ACHN (cell line): Measurements from ENCODE around the gene LEFTY2.

Source experiments
- DNase-seq: peaks from one replicate; pipeline ENCODE4 v3.0.0-alpha.2; 2015
- in situ Hi-C: cut with HindIII; loops from 2 replicates; pipeline ENCODE4 v1.10.0; 2017; ENCODE audit warnings: low sequenced_read_pairs, low pct_ligation_motif_present, low pct_unique_long_range_greater_than_20kb

Gene LEFTY2

DNA sequence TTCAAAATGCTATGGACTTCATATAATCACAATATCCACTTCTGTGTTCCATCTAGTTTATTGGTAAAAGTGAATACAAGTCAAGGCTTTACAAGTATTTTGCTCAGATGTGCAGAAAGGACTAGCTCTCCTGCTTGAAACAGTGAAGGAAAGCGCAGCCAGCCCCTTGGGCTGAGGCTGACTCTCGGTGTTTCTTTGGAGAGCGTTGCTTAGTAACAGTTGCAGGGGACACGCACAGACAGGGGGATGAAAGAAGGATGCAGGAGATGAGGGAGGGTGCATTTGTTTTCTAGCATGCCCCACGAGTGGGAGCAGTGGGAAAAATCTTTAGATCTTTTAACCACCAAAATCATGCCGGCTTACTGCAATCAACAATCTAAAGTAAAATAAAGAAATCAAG is 26.1 kb downstream of the LEFTY2 start:
- in situ Hi-C loops: no loop called here
- no peak for DNase-seq

DNA sequence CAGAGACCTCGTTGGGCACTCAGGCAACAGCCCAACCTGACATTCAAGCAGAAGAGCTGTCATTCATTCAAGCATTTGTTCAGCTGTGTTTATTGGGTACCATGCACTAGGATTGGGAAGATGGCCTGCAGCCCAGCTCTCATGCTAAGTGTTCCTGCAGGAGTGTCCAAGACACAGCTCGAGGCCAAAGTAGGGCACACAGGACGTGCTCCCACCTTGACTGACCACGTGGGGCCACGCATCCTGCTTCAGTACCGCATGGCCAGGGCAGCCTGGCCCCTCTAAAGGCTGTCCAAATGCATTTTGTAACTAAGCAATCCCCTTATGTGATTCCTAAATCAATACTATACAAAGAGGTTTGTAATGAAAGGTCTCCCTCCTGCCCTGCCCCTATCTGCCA is 26.6 kb downstream of the LEFTY2 start:
- in situ Hi-C loops: no loop called here
- DNase-seq: no peak

DNA sequence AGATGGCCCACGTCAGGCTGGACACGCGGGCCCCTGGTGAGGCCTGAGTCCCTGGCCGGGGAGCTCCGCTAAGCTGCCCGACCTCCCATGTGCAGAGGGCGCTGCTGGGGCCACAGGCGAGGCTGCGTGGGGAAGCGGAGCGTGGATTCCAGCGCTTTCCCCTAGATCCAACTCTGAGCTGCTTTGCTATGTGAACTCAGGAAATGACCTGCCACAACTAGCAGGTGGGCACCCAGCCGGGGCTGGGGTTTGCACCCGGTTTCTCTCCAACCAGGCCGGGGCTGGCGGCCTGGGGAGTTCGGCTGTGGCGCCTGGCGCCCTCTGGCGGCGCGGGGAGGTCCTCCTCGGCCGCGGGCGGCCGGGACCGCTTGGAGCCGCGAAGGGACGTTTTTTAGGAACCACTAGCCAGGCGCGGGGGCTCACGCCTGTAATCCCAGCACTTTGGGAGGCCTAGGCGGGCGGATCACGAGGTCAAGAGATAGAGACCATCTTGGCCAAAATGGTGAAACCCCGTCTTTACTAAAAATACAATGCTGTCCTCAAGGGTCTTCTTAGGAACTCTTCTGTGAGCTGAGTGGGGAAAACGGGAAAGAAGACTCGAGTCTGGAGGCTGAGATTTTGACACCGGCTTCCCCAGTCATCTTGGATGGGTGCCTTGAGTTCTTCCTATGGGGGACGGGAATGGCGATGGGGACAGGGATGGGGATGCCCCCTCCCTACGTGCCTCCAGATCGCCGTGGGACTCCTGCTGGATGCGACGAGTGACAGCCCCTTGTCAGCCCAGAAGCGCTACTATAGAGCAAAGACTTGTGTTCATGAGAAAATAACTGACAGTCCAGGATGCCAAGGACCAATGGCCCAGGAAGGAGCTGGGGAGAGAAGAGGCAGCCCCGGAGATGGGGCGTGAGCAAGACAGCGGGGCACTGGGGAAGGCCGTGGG is 29.6 kb downstream of the LEFTY2 start:
- in situ Hi-C loops: no loop called here
- DNase-seq: no peak

DNA sequence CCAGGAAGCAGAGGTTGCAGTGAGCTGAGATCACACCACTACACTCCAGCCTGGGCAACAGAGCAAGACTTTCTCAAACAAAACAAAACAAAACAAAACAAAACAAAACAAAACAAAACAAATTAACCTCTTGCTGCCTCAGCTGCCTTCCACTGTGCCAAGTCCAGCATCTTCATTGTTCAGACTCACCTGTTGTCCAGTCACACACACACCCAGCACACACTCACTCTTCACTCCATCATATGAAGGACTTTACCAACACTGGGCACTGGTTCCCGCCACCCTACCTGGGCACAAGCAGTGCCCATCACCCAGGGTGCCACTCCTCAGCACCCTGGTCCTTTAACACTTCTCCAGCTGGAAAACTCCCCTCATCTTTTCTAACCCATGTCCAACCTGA is 31.5 kb downstream of the LEFTY2 start:
- no peak for DNase-seq
- in situ Hi-C loops: no loop called here

GRCh38 chr1:225908773-225909172 is 32.2 kb downstream of the LEFTY2 start:
- no peak for DNase-seq
- in situ Hi-C loops: no loop called here

GRCh38 chr1:225908013-225908640 is 32.9 kb downstream of the LEFTY2 start:
- DNase-seq: no peak
- in situ Hi-C loops: no loop called here

DNA sequence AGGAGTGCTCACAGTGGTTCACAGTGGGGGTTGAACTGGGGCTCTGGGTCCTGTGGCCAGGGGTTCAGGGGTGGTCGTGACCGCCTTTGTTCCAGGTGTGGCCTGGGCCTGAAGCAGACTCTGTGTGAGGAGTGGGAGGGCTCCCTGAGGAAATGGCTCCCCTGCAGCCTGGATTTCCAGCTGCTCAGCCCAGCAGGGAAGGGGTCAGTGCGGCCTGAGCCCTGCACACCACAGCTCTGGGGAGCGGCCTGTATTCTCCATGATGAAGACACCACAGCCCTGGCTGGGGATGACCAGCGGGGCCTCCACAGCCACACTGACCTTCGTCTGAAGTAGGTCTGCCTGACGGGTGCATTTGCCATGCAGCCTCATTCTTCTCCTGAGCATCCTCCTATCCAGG is 33.7 kb downstream of the LEFTY2 start:
- in situ Hi-C loops: no loop called here
- no peak for DNase-seq

DNA sequence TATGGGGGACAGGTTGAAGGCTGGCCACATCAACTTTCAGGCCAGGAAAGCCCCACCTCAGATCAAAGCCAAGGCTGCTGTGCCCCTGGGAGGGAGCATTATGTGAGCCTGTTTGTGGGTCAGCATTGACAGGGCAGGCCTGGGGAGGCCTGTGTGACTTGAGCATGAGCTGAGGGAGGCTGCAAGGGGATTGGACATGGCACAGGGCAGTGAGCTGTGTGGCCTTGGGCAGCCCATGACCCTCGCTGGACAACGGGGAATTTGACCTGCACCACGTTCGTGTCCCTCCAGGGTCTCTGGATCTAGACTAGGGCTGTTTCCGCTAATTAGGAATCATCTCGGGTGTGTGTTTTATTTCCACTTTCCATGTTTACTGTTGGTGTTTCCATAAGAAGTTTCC is 34.6 kb downstream of the LEFTY2 start:
- DNase-seq: no peak
- in situ Hi-C loops: no loop called here

DNA sequence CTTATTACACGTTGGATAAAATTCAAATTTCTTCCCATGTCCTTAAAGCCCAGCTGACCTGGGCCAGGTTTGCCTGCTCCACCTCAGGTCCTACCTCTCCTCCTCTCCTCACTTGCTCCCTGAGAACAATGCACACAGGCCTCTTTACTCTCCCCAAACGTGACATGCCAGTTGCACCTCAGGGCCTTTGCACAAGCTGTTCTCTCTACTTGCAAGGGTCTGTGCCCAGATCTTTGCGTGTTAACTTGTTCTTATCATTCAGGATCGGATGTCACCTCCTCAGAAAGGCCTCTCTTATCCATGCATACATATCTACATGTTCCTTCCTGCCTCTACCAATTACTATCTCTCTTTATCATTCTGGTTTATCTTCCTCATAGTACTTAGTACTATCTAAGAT is 37.4 kb downstream of the LEFTY2 start:
- in situ Hi-C loops: no loop called here
- DNase-seq: no peak

DNA sequence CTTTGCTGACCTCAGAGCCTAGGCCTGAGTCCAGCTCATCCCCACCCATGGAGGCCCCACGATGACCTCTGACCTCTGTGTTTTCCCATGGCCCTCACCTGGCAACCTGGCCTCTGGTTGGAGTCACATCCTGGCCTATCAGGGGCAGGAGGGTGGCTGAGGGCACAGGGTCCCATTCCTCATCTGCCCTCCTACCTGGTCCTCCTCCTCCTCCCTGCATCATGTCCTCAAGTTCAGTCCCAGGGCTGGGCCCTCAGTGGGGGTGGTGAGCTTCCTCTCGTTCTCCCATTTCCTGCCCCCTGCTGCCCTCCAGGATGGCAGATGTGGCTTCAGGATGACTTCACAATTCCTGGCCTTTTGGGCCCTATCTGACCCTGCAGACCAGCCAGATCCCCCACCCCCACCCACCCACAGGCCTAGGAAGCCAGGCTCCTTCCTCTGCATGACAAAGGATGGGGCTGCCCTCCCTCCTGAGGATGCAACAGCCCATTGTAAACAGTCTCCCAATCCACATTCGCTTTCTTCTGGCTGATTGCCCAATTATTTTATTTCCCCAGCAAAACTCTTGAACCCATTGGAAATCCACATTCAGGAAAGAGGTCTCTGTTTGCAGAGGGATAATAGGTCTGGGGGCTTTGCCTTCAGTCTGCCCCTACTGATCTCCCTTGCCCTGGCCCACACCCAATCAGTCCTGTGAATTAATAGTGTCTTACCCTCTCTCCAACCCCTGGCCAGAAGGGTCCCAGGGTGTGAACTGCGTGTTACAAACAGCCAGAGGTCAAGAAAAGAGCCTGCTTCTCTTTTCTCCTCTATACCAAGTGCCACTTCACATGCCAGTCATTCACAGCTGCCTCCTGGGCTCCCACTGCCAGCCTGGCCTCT is 41.7 kb downstream of the LEFTY2 start:
- in situ Hi-C loops: no loop called here
- DNase-seq: no peak

GRCh38 chr1:225897595-225898514 is 43.2 kb downstream of the LEFTY2 start:
- DNase-seq: no peak
- in situ Hi-C loops: no loop called here

DNA sequence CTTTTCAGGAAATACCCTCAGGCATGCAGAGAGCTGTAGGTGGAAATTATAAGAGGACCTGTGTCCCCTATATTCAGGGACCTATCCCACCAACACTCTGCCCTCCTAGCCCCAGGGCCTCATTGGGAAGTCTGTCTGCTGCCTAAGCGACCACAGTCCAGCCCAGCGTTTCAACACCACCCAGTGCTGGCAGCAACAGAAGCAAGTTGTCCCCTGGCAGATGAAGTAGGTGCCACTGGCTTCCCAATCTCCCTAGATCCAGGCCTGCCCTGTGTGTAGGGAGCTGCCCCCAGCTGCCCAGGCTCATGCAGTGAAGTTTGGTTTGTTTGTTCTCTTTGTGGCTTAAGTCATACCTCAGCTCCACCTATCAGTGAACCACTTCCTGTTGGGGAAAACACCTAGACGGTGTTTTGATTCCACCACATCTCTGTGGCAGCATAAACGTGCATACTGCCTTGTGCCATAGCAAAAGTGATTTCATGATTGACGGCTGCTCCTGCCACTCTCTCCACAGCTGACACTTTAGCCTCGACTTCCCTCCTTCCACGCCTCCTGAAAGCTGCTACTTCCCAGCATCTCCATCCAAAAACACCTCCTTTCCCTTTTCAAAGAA is 44.0 kb downstream of the LEFTY2 start:
- no peak for DNase-seq
- in situ Hi-C loops: no loop called here

GRCh38 chr1:225896494-225896893 is 44.5 kb downstream of the LEFTY2 start:
- no peak for DNase-seq
- in situ Hi-C loops: no loop called here

DNA sequence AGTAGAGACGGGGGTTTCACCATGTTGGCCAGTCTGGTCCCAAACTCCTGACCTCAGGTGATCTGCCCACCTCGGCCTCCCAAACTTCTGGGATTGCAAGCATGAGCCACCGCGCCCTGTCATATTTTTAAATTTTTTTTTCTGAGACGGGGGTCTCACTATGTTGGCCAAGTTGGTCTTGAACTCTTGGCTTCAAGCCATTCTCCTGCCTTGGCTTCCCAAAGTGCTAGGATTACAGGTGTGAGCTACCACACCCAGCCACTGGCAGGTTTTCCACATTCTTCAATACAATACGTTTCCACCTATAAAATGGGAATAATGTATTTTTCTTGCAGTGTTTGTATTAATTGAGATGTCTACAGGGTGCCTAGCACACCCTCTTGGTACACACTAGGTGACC is 48.7 kb downstream of the LEFTY2 start:
- DNase-seq: no peak
- in situ Hi-C loops: no loop called here

- in situ Hi-C loops: no loop called here
- no peak for DNase-seq
Measured at GRCh38 chr1:225891229-225891972, 49.6 kb downstream of the LEFTY2 start.

DNA sequence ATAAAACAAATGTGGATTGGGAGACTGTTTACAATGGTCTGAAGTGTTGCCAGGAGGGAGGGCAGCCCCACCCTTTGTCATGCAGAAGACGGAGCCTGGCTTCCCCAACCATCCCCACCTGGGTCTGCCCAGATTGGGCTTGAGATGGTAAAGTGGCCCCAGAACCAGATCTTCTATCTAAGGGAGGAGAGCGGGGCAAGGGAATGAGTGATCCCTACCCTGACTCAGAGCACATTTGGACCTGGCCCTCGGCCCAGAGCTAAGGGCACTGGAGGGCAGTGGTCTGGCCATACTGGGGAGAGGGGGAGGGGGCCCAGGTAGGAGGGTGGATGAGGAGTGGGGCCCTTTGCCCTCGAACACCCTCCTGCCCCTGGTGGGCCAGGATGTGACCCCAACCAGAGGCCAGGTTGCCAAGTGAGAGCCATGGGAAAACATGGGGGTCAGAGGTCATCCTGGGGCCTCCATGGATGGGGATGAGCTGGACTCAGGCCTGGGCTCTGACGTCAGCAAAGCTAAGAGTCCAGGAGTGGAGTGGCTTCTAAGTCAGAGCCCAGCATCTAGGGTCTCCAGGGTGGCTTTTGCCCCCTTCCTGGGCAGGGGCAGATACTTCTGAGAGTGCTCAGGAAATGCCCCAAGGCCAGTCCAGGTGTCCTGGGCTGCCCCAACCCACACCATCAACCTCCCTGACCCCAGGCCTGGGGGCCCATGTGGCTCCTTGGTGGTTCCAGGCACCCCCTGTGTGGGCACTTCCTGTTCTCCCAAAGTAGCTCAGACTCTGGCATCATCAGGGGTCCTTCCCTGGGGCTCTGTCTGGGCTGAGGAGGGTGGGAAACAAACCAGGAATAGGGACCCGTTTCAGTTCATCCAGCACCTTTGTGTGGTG is 50.4 kb downstream of the LEFTY2 start:
- DNase-seq: no peak
- in situ Hi-C loops: no loop called here
